Superior temporal gyrus (tissue), 1 donor: ENCODE data around the gene CATSPERZ.

Source experiments
- DNase-seq: peaks from one replicate; pipeline ENCODE4 v3.0.0-alpha.2; 2016; ENCODE audit errors: extremely low spot score

Gene CATSPERZ

DNA sequence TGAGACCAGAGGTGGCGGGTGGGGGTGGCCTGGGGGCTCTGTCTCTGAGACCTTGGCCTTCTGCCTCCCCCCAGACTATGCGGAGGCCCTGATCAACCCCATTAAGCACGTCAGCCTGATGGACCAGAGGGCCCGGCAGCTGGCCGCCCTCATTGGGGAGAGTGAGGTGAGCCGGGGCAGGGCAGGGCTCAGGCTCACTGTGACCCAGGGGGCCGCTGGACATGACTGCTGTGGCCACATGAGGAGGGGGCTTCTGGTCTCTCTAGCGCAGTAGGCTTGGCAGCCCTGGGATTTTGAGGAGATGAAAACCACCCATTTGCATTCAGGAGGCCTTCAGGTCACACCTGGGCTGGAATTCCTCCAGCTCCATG, 36.2 kb upstream of the CATSPERZ start:
- no peak for DNase-seq

DNA sequence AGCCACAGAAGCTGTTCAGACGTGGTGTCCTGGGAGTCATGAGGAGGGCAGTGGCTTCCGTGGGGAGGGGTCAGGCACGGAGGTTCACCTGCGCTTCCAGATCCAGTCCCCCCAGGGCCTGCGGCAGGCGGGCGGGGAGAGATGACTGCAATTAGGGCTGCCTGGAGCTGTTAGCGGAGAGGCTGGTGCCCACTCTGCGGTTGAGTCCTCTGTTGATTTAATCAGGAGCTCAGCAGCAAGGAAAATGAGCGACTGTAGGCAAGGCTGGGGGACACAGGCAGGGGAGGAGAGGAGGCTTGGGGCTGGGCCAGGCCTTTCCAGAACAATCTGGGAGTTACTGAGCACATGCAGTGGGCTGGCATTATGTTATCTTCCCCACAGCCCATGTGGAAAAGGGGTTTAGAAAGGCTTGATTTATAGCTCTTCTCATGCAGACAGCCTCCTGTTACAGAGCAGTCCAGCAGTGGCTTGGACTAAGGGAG, 35.7 kb upstream of the CATSPERZ start:
- no peak for DNase-seq

DNA sequence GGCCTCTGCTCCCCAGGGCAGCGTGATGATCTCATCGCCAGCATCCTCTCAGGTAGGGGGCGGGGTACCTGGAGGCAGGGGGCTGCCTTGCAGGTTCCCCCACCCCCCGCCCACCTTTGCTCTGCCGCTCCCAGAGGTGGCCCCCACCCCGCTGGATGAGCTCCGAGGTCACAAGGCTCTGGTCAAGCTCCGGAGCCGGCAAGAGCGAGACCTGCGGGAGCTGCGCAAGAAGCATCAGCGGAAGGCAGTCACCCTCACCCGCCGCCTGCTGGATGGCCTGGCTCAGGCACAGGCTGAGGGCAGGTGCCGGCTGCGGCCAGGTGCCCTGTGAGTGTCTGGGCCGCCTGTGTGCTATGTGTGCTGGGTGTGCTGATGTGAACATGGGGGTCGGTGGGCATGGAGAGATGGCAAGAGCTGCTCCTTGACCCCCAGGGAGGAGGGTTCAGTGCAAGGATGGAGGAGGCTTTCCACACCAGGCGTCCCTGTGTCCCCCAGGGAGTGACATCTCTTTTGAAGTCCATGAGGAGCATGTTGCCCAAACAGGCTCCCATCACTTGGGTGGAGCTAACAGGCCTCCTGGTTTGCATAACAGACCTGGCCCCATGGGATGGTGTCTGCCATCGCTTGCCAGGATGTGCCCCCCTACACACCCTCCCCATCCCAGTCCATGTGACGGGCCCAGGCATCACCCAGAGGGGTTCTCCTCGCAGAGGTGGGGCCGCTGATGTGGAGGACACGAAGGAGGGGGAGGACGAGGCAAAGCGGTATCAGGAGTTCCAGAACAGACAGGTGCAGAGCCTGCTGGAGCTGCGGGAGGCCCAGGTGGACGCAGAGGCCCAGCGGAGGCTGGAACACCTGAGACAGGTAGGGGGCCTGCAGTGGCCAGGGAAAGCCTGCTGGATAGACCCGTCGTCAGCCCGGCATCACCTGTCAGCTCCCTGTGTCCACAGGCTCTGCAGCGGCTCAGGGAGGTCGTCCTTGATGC, 34.7 kb upstream of the CATSPERZ start:
- DNase-seq, result no peak

DNA sequence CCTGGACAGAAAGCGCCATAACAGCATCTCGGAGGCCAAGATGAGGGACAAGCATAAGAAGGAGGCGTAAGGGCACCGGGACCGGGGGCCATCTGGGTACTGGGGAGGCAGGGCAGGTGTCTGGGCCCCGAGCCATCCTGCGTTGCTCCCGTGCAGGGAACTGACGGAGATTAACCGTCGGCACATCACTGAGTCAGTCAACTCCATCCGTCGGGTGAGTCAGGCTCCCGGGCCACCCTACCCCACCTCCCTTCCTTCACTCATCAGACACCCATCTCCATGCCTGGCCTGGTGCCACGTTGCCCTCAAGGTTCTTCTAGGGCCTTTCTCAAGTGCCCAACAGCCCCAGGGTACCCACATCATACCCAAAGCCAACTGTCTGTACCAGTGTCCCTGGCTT, 33.8 kb upstream of the CATSPERZ start:
- no peak for DNase-seq

DNA sequence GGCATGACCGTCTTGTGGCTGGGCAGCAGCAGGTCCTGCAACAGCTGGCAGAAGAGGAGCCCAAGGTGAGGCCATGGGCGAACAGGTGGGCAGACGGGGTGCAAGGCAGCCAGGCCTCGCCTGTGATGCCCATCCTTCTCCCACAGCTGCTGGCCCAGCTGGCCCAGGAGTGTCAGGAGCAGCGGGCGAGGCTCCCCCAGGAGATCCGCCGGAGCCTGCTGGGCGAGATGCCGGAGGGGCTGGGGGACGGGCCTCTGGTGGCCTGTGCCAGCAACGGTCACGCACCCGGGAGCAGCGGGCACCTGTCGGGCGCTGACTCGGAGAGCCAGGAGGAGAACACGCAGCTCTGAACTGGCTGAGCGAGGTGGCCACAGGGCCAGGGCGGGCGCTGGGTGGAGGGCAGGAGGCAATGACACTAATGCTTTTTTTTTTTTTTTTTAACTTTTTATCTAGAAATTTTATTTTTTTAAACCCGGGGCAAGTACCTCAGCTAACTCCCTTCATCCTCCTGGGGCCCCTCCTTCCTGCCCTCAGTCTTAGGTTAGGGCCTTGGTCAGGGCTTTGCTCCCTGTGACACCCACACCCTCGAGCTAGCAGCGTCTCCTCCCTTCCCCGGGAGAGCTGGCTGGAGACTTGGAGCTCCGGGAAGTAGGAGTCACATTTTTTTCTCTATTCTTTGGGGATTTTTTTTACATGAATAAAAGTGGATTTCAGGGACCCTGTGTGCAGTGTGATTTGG, 32.8 kb upstream of the CATSPERZ start:
- DNase-seq, result no peak

DNA sequence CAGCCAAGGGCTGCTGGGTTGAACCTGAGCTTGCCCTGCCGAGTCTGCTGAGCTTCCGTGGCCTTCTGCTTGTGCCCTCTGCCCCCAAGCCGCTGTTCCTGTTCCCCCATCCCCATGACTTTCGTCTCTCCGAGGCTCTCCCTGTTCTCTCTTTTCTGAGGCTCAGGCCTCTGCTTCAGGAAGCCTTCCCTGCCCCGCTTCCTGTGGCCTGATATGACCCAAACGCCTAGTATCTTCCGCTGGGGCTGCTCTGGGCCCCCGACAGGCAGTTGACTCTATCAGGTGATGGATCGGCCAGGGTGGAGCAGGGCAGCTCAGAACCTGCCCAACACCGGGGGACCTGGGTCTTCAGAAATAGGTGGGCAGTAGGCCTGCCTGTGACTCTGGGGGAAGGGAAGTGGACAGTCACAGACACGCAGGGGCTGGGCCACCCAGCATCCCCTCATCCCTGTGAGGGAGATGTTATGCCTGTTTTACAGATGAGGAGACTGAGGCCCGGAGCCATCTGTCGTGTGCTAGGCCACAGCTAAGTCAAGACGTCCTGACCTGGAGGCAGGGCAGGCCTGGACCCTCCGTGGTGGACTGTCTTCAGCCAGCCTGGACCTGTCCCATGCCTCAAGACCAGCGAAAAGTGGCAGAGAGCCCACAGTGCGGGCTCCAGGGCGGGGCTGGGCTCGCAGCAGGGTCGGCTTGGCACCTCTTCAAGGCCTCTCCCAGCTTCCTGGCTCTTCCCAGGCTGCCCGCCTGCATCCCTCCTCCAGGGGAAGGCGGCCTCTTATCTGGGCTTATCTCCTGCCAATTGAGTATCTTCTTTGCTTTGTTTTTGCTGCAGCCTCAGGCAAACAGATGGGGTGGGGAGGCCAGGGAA, 31.9 kb upstream of the CATSPERZ start:
- no peak for DNase-seq

DNA sequence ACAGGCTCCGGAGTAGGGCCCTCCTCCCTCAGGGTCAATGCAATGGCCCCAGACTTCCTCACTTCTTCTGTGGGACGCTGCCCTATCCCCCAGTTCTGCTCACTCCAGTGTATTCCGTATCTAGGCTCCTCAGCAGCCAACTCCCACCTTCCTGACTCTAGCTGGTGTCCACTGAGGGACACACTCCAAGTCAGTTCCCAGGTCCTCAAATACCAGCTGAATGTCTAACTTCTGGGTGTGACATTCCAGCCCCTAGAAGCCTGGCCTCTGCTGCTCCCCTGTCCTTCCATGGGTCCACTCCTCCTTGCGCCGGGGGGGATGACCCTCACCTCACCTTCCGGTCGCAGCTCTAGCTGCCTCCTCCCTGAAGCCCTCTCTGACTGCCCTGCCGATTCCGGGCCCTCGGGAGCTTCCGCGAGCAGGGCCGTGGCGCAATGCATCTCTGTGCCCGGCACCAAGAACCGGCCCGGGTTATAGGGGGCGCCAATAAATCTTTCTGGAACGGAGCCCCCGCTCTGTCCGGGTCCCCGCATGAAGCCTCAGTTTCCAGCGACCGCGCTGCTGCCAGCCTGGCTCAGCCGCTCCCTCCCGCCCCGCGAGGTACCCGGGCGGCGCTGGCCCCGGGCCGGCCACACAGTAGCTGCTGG, 31.1 kb upstream of the CATSPERZ start:
- no peak for DNase-seq

DNA sequence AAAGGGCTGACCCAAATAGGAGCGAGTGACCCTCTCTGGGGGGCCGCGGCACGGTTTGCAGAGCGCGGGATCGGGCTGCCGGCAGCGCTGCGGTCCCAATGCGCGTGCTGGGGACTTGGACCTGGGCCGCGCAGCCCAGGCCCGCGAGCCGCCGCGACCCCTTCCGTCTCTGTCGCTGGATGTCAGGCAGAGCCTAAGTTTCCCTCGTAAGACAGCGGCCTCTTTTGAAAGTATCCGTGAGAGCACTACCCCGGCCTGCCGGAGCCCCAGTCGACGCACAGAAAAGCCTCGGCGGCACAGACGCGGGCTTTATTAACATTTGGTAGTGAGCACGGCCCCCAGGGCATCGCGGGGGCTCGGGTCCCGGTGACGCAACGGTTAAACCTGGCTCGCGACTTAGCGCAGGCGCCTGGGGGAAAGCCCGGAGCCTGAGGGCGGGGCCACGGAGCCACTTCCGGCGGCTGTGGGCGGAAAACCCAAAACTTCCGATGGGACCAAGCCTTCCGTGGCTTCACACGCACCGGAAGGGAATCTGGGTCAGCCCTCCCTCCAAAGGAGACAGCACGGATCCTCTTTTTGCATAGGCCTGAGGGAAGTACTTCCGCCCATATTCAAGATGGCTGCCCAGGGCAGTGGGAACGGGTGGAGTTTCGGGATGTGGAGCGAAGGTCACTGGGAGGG, 30.5 kb upstream of the CATSPERZ start:
- peak; percentile 100 for DNase-seq

DNA sequence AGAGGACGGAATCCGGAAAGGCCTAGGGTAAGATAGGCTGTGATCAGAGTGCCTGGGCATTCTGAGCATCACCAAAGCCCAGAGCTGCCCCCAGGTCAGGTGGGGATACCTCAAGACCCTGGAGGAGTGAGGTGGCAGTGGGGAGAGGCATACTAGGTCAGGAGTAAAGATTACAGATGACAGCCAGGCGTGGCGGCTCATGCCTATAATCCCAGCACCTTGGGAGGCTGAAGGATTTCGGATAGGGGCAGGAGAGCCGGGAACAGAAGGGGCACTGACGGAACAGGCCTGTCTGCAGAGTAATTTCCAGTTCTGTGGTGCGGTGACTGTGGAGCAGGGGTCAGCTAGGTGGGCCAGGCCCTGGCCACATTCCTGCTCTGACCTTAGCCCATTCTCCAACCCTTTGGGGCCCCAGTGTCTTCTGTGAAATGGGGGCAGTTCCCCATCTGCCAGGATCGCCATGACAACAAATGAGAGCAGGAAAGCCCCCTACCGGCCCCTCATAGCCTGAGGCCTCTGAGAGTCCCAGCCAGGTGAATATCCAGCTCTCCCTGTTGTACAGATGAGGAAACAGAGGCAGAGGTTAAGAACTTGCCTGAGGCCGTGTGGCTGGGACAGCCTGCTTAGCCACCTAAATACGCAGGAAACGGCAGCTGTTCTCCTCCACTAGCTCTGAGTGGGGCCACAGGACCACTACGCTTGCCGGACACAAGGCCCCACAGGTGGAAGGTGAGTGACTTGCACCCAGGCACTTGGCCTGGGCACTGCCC, 24.9 kb upstream of the CATSPERZ start:
- DNase-seq, result no peak

DNA sequence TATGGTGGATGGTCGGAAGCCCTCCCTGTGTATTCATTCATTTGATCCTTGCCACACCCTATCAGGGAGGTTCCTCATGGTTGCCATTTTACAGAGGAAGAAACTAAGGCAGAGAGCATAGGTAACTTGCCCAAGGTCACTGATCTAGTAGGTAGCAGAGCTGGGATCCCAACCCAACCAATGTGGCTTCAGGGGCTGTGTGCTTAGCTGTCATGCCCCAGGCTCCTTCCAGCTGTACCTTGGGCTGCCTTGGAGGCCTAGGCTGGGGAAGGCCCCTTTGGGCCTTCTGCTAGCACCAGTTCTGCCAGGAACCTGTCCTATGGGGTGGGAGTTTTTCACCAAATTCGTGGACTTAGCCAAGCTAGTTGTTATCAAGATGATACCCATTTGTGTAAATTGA, 24.3 kb upstream of the CATSPERZ start:
- DNase-seq, result no peak

DNA sequence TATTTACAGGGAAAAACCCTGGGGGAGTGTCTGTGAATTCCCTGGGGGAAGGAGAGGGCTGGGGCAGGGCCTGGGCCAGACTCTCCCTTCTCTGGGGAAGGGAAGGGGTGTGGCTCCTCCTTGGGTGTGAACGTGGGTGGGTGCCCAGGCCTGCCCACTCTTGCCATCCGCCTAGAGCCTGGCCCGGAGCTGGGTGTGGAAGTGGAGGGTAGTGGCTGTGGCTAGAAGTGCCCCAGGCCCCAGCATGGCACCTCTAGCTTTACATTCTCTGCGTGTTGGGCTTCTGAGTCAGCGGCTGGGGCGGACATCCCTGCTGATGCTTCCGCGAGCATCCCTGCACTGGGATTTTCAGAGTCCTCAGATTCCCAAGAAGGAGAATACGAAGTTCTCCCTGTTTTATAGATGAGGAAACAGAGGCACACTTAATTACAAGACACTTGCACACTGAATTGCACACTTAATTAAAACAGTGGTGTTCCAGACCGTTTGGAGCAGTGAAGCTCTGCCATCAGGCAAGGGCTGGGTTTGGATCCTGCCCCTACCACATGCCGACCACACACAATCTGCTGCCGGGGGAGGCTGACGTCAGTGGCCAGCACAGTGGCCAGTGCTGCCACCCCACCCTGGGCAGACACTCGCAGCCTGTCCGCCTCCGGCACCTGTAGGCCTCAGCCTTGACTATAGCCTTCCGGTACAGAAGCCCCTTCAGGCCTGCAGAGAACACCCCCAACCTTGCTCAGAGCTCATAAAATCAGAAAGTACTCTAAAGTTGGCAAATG, 23.3 kb upstream of the CATSPERZ start:
- no peak for DNase-seq

DNA sequence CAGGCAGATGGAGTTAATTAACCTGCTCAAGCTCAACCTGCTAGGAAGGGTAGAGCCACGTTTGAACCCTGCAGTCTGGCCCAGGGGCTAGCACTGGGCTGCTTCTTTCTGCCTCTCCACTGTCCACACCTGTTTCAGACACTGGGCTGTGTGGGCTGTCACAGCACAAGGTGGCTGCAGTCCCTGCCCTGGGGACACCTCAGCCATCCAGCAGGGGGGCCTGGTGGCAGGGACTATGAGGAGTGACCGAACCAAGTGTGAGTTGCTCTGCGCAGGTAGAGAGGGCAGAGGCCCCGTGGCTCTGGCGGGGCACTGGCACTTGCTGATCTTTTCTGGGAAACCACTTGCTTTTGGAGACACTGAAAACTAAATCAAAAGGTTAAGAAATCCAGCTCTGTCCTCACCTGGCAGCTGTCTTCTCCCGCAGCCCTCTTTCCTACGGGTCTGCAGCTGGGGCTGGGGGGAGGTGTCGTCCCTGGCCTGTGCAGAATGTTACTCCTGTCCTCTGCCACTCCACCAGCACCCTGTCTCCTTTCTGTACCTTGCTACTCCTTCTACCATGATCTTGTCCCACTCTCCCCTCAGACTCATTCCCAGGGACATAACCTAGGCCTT, 21.5 kb upstream of the CATSPERZ start:
- no peak for DNase-seq

DNA sequence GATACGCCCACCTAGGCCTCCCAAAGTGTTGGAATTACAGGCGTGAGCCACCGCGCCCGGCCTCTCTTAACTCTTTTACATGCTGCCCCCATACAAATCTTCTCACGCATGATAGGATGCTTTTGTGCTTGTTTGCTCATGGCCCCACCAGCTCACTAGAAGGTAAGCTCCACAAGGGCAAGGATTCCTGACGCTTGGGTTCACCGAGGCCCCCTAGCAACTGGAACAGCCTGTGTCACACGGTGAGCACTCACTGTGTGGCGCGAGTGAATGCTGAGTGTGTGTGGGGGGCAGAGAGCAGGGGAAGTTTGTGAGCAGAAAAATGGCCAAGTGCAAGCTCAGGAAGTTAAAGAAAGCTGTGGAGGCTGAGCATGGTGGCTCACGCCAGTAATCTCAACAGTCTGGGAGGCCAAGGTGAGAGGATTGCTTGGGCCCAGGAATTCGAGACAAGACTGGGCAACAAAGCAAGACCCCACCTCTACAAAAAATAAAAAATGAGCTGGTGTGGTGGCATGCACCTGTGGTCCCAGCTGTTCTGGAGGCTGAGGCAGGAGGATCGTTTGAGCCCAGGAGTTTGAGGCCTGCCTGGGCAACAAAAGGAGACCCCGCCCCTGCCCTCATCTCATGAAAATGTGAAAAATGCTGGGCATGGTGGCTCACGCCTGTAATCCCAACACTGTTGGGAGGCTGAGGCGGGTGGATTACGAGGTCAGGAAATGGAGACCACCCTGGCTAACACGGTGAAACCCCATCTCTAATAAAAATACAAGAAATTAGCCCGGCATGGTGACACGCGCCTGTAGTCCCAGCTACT, 18.0 kb upstream of the CATSPERZ start:
- no peak for DNase-seq

DNA sequence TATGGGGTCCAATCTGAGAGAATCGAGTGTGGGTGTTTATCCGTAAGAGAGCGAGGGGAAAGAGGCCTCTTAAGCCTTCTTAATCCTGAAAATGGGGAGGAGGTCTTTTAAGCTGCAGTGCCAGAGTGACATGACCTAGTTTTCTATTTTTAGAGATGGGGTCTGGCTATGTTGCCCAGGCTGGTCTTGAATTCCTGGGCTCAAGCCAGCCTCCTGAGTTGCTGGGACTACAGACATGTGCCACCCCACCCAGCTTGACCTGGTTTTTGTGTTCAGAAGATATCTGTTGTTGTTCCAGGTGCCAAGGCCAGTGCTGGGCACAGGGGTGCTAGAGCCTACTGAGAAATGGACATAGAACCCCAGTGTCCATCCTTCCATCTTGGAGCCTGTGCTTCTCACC, 17.1 kb upstream of the CATSPERZ start:
- no peak for DNase-seq

DNA sequence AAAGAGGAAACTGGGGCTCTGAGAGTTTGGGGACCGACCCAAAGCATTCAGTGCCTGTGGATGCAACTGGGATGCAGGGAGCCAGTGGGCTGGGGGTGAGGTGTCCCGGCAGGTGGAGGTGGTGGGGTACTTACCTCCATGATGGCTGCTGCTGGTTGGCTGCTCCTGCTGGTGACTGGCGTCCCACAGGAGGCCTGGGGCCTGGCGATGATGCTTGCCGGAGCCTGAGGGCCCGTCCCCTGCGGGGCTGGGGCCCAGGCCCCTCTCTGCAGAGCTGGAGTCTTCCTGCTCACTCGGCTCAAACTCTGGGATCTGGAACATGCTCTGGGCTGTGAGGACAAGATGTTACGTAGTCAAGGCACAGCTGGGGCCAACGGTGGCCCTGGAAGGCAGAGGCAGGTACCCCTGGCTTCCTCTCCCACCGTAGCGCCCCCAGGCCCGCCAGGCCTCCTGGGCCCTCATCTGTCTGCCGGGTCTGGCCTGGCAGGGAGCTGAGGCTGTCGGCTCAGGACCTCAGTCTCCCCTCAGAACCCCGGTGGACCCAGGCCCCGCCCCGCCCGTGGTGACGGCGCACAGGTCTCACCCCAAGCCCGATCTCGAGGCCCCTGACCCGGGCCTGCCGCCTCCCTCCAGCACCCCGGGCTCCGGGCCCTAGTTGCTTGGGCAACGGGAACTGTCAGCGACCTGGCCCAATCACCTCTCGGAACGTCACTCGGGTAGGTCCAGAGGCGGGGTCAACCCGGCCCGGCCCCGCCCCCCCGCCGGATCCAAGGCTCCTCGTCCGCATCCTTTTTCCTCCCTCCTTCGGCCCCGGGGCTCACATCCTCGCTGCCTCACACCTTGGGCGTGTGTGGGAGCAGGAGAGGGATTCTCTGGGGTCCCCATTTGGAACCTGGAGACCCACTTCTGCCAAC, 15.9 kb upstream of the CATSPERZ start, which contains the start of gene BAD:
Gene BAD (minus strand): TSS at position 618 of the 914 bp plus-strand sequence. CDS start 297 bp downstream, at position 321.
- peak; percentile 96 for DNase-seq
